Neural cell (in vitro differentiated cells): ENCODE results near the gene TFF2. TPM values are rescaled to one million over a fixed set of nuclear protein-coding genes. Genes with fewer than 3 reads are reported as not detected.

ENCODE experiments used
- H2AFZ ChIP-seq: fragments of 200-600, 300-800 bp; sonication (generic), shearing (Covaris generic); 2 replicates; pipeline ENCODE4 v1.6.0; 2014; ENCODE audit warnings: low read depth, mild to moderate bottlenecking, antibody characterized with exemption, low read length, moderate library complexity
- H3F3A ChIP-seq: fragments of 200-600 bp; shearing (Covaris generic); 2 replicates; pipeline ENCODE4 v1.6.1; 2016; ENCODE audit warnings: mild to moderate bottlenecking, moderate library complexity, mixed read lengths, antibody characterized with exemption, low read length; ENCODE audit not compliant: insufficient read depth, poor library complexity, severe bottlenecking
- H3K27ac ChIP-seq: fragments of 200-600, 300-800 bp; sonication (generic), shearing (Covaris generic); 2 replicates; pipeline ENCODE4 v1.5.1; 2014; ENCODE audit warnings: mild to moderate bottlenecking, low read length, moderate library complexity
- H3K27me3 ChIP-seq: fragments of 300-800, 200-600 bp; sonication (generic), shearing (Covaris generic); 2 replicates; pipeline ENCODE4 v1.6.0; 2014; ENCODE audit warnings: mild to moderate bottlenecking, low read depth, low read length, moderate library complexity; ENCODE audit not compliant: insufficient read depth
- H3K36me3 ChIP-seq: fragments of 300-800, 200-600 bp; sonication (generic), shearing (Covaris generic); 2 replicates; pipeline ENCODE4 v1.5.1; 2014; ENCODE audit warnings: mild to moderate bottlenecking, antibody characterized with exemption, low read length, moderate library complexity; ENCODE audit not compliant: insufficient read depth
- H3K4me2 ChIP-seq: fragments of 300-800, 200-600 bp; sonication (generic), shearing (Covaris generic); 2 replicates; pipeline ENCODE4 v1.6.0; 2014; ENCODE audit warnings: mild to moderate bottlenecking, low read length
- H3K4me3 ChIP-seq: fragments of 300-800, 200-600 bp; sonication (generic), shearing (Covaris generic); 2 replicates; pipeline ENCODE4 v1.5.1; 2014; ENCODE audit warnings: mild to moderate bottlenecking, low read length, moderate library complexity
- H3K79me2 ChIP-seq: fragments of 200-600 bp; shearing (Covaris generic); replicated peaks from 2 replicates; pipeline ENCODE4 v1.6.0; 2014; ENCODE audit warnings: mild to moderate bottlenecking, low read length, moderate library complexity; ENCODE audit not compliant: insufficient read depth
- H3K9ac ChIP-seq: fragments of 300-800, 200-600 bp; sonication (generic), shearing (Covaris generic); 2 replicates; pipeline ENCODE4 v1.6.1; 2016; ENCODE audit warnings: mild to moderate bottlenecking, low read length, mixed read lengths
- H3K9me2 ChIP-seq: fragments of 200-600 bp; shearing (Covaris generic); 2 replicates; pipeline ENCODE4 v1.6.1; 2016; ENCODE audit warnings: mild to moderate bottlenecking, low read length, mixed read lengths; ENCODE audit not compliant: insufficient read depth
- H3K9me3 ChIP-seq: fragments of 200-600, 300-800 bp; sonication (generic), shearing (Covaris generic); 2 replicates; pipeline ENCODE4 v1.6.1; 2016; ENCODE audit warnings: mild to moderate bottlenecking, mixed run types, low read length, moderate library complexity, mixed read lengths
- H4K20me1 ChIP-seq: fragments of 200-600 bp; shearing (Covaris generic); 2 replicates; pipeline ENCODE4 v1.6.1; 2016; ENCODE audit warnings: mild to moderate bottlenecking, mixed run types; ENCODE audit not compliant: insufficient read depth
- CTCF ChIP-seq: fragments of 450-650 bp; IDR thresholded peaks from 2 replicates; pipeline ENCODE4 v1.5.1; 2014; ENCODE audit warnings: antibody characterized with exemption, mild to moderate bottlenecking, moderate library complexity; ENCODE audit not compliant: poor library complexity, severe bottlenecking
- EP300 ChIP-seq: fragments of 450-650 bp; conservative IDR thresholded peaks from 2 replicates; pipeline ENCODE4 v1.6.1; 2014; ENCODE audit warnings: antibody characterized with exemption, mild to moderate bottlenecking, moderate library complexity; ENCODE audit not compliant: poor library complexity, severe bottlenecking
- EZH2 ChIP-seq: fragments of 200-600, 300-800 bp; shearing (Covaris generic), sonication (generic); IDR thresholded peaks from 2 replicates; pipeline ENCODE4 v1.6.1; 2014; ENCODE audit warnings: antibody characterized with exemption, low read length, borderline replicate concordance, mild to moderate bottlenecking; ENCODE audit not compliant: insufficient read depth, poor library complexity, severe bottlenecking
- MXI1 ChIP-seq: fragments of 450-650 bp; conservative IDR thresholded peaks from 2 replicates; pipeline ENCODE4 v1.6.1; 2014; ENCODE audit warnings: antibody characterized with exemption, mild to moderate bottlenecking; ENCODE audit not compliant: poor library complexity, severe bottlenecking
- POLR2AphosphoS5 ChIP-seq: IDR thresholded peaks from 2 replicates; pipeline ENCODE4 v1.6.1; 2012
- RAD21 ChIP-seq: fragments of 450-650 bp; conservative IDR thresholded peaks from 2 replicates; pipeline ENCODE4 v1.6.1; 2014; ENCODE audit warnings: antibody characterized with exemption, mild to moderate bottlenecking, moderate library complexity
- SMC3 ChIP-seq: fragments of 450-650 bp; conservative IDR thresholded peaks from 2 replicates; pipeline ENCODE4 v1.6.1; 2014; ENCODE audit warnings: antibody characterized with exemption, mild to moderate bottlenecking, moderate library complexity; ENCODE audit not compliant: poor library complexity
- TAF1 ChIP-seq: IDR thresholded peaks from 2 replicates; pipeline ENCODE4 v1.6.1; 2012; ENCODE audit warnings: low read depth
- polyA plus RNA-seq: library from polyadenylated mRNA; depleted of rRNA; stranded (reverse); fragments of >200 nt; gene quantifications from 2 replicates; pipeline ENCODE4 v1.2.3, GENCODE V29; 2014
- TF ChIP-seq, protein P1 (sequence below): IDR thresholded peaks from 2 replicates; pipeline ENCODE4 v1.6.1; 2012; ENCODE audit warnings: borderline replicate concordance

Gene TFF2
- polyA plus RNA-seq, 1 donor from 2014 or later: not detected

DNA sequence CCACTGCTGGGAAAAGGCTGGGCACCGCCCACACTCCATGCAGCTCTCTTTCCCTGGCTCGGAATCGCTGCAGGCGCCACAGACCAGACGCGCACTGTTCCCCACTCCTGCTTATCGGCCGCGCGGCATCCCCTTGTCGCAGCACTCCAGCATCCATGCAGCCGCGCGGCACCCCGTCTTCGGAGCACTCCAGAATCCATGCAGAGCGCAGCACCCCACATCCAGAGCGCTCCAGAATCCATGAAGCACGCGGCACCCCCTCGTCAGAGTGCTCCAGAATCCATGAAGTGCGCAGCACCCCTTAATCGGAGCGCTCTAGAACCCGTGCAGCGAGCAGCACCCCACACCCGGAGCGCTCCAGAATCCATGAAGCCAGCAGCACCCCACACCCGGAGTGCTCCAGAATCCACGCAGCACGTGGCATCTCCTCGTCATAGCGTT is 45.1 kb downstream of the TFF2 start:
- no peaks in the 10 kb centered on the region for H3K36me3 ChIP-seq
- H3F3A ChIP-seq: no peaks in the 10 kb centered on the region
- H3K27ac ChIP-seq: no peak overlapping the region

GRCh38 chr21:42304556-42305454 is 46.0 kb downstream of the TFF2 start:
- no peaks in the 10 kb centered on the region for H3F3A ChIP-seq
- H2AFZ ChIP-seq: no peak overlapping the region
- no peak overlapping the region for H3K27ac ChIP-seq

More for the DNA sequence above, 45.1 kb downstream of the TFF2 start:
- Histone ChIP-seq H3K4me2 (no peak overlapping the region), H4K20me1 (no peaks in the 10 kb centered on the region), H3K27me3 (no peaks in the 10 kb centered on the region), H3K4me3 (no peak overlapping the region), H3K79me2 (no peaks in the 10 kb centered on the region), H3K9ac (no peak overlapping the region), H2AFZ (no peak overlapping the region), H3K9me3 (no peaks in the 10 kb centered on the region), H3K9me2 (no peaks in the 10 kb centered on the region)
- no peak for TF ChIP-seq CTCF
- no peak for TF ChIP-seq MXI1
- TF ChIP-seq, protein P1, sequence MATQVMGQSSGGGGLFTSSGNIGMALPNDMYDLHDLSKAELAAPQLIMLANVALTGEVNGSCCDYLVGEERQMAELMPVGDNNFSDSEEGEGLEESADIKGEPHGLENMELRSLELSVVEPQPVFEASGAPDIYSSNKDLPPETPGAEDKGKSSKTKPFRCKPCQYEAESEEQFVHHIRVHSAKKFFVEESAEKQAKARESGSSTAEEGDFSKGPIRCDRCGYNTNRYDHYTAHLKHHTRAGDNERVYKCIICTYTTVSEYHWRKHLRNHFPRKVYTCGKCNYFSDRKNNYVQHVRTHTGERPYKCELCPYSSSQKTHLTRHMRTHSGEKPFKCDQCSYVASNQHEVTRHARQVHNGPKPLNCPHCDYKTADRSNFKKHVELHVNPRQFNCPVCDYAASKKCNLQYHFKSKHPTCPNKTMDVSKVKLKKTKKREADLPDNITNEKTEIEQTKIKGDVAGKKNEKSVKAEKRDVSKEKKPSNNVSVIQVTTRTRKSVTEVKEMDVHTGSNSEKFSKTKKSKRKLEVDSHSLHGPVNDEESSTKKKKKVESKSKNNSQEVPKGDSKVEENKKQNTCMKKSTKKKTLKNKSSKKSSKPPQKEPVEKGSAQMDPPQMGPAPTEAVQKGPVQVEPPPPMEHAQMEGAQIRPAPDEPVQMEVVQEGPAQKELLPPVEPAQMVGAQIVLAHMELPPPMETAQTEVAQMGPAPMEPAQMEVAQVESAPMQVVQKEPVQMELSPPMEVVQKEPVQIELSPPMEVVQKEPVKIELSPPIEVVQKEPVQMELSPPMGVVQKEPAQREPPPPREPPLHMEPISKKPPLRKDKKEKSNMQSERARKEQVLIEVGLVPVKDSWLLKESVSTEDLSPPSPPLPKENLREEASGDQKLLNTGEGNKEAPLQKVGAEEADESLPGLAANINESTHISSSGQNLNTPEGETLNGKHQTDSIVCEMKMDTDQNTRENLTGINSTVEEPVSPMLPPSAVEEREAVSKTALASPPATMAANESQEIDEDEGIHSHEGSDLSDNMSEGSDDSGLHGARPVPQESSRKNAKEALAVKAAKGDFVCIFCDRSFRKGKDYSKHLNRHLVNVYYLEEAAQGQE: no peak
- TF ChIP-seq POLR2AphosphoS5: no peak
- TF ChIP-seq EZH2: no peak
- no peak for TF ChIP-seq SMC3
- TF ChIP-seq EP300: no peak
- TF ChIP-seq RAD21: no peak
- TF ChIP-seq TAF1: no peak

More at GRCh38 chr21:42304556-42305454, 46.0 kb downstream of the TFF2 start:
- Histone ChIP-seq H3K27me3 (no peaks in the 10 kb centered on the region), H3K9ac (no peak overlapping the region), H3K36me3 (no peaks in the 10 kb centered on the region), H3K9me2 (no peaks in the 10 kb centered on the region), H3K9me3 (no peaks in the 10 kb centered on the region), H3K4me2 (no peak overlapping the region), H3K4me3 (no peak overlapping the region), H4K20me1 (no peaks in the 10 kb centered on the region), H3K79me2 (no peaks in the 10 kb centered on the region)
- TF ChIP-seq EP300 (no peak), EZH2 (no peak), SMC3 (no peak), POLR2AphosphoS5 (no peak), TAF1 (no peak), MXI1 (no peak), CTCF (no peak)
